ENCODE measurements around the gene CACNA1S. TPM values are rescaled to one million over a fixed set of nuclear protein-coding genes. Genes with fewer than 3 reads are reported as not detected.

Gene CACNA1S
- total and polyA plus RNA-seq, 2 of the 8 experiments (the other 6 are each of a cell fraction or from before 2014, with no cell fraction given): 0.06 TPM; not detected in 1

- Histone ChIP-seq H2BK12ac (ENCODE audit: low read depth, low read length) (no peak overlapping the region), H3K79me1 (ENCODE audit: low read depth, low read length) (no peaks in the 10 kb centered on the region), H3K9ac (replicated peaks in 1 of 4; ENCODE audit: extremely low read depth in 1 of 4, low read depth in 3 of 4, low read length in 3 of 4) (no peak overlapping the region), H2BK20ac (ENCODE audit: low read length) (no peak overlapping the region), H2AK5ac (ENCODE audit: low read depth, low read length) (no peak overlapping the region), H3K14ac (ENCODE audit: insufficient read length) (no peak overlapping the region), H4K5ac (ENCODE audit: insufficient read length, low read depth, low read length) (no peak overlapping the region), H2BK15ac (ENCODE audit: low read length) (no peak overlapping the region), H3K4me1 (replicated peaks in 1 of 4; ENCODE audit: control insufficient read depth in 3 of 4, insufficient read depth in 4 of 4, low read length in 3 of 4) (peaks cover 3 to 11% (median 9%) of the 10 kb centered on the region in 4 experiments), H3K18ac (ENCODE audit: extremely low read depth, low read length) (no peak overlapping the region), H3K36me3 (ENCODE audit: control insufficient read depth in 2 of 4, insufficient read depth in 4 of 4, low read length in 3 of 4) (no peaks in the 10 kb centered on the region), H2AFZ (ENCODE audit: low read length) (no peak overlapping the region), H4K91ac (replicated peaks; ENCODE audit: insufficient read length, low read length) (no peak overlapping the region), H3K4me3 (ENCODE audit: extremely low read depth in 1 of 4, insufficient read depth in 2 of 4, low read depth in 3 of 4, low read length in 4 of 4) (no peak overlapping the region), H3K23ac (ENCODE audit: insufficient read length) (no peak overlapping the region), H3K27me3 (replicated peaks in 1 of 4; ENCODE audit: control insufficient read depth in 3 of 4, extremely low read depth in 1 of 4, insufficient read depth in 3 of 4, low read length in 3 of 4) (no peaks in the 10 kb centered on the region; a peak in 1 of 7 replicates), H3K23me2 (ENCODE audit: low read depth, low read length) (no peaks in the 10 kb centered on the region), H3K79me2 (ENCODE audit: control insufficient read depth in 1 of 2, insufficient read depth in 2 of 2, low read length in 2 of 2) (no peaks in the 10 kb centered on the region), H4K8ac (ENCODE audit: extremely low read depth, insufficient read depth, low read length) (no peak overlapping the region), H3K27ac (ENCODE audit: low read depth, low read length) (no peak overlapping the region), H3K56ac (replicated peaks; ENCODE audit: insufficient read length, low read depth, low read length) (no peak overlapping the region), H2BK5ac (ENCODE audit: low read depth, low read length) (no peak overlapping the region), H3K9me3 (ENCODE audit: insufficient read depth in 2 of 2, low read depth in 1 of 2, low read length in 1 of 2) (no peaks in the 10 kb centered on the region), H3K4ac (replicated peaks; ENCODE audit: insufficient read length, low read depth, low read length) (no peak overlapping the region), H4K20me1 (replicated peaks in 1 of 2; ENCODE audit: control insufficient read depth in 1 of 2, insufficient read depth in 2 of 2, low read length in 2 of 2) (no peaks in the 10 kb centered on the region), H2BK120ac (replicated peaks; ENCODE audit: low read depth, low read length) (no peak overlapping the region), H3K4me2 (ENCODE audit: insufficient read depth in 1 of 2, low read depth in 2 of 2, low read length in 2 of 2) (no peak overlapping the region)
- POLR2A ChIA-PET (ENCODE audit: partially characterized antibody): no interaction called here
- CTCF ChIA-PET (ENCODE audit: partially characterized antibody): interaction anchor here (0.5 to 16.3 kb wide), 10 partner anchors 9 to 146 kb away, joined by 3 to 343 read pairs (median 4); no protein-coding TSS in a partner anchor
- FAIRE-seq (no peak), DNase-seq (ENCODE audit: low read depth in 1 of 2, low spot score in 2 of 2) (no peak)
- WGBS, 2 experiments (ENCODE audit: extremely low coverage in 1 of 2, insufficient coverage in 1 of 2, insufficient read length in 1 of 2, insufficient replicate concordance in 2 of 2, low coverage in 1 of 2, low lambda C conversion rate in 2 of 2, missing lambda C conversion rate in 1 of 2): 88% methylated on average over 9 of the region's 9 CpGs; no CpG with 5 or more reads in 1 of the 2 experiments
- TF ChIP-seq POLR2A (IDR thresholded peaks at IDR 0.05; ENCODE audit: control extremely low read depth in 1 of 2, low read depth in 2 of 2, low read length in 2 of 2) (no peak), JUND (IDR thresholded peaks at IDR 0.05; ENCODE audit: low read length) (no peak), SP1 (IDR thresholded peaks at IDR 0.05; ENCODE audit: low read depth, low read length) (no peak), TBP (IDR thresholded peaks at IDR 0.05; ENCODE audit: low read depth, low read length) (no peak), CTBP2 (IDR thresholded peaks at IDR 0.05; ENCODE audit: borderline replicate concordance, insufficient read depth, insufficient read length, low read length) (no peak), PHF8 (conservative IDR thresholded peaks at IDR 0.05; ENCODE audit: low read depth, low read length) (no peak), CHD1 (IDR thresholded peaks at IDR 0.05; ENCODE audit: low read depth, low read length) (no peak), ATF3 (IDR thresholded peaks at IDR 0.05; ENCODE audit: insufficient read depth, low read depth, low read length) (no peak), KDM5A (IDR thresholded peaks at IDR 0.05; ENCODE audit: low read length) (no peak), E2F6 (IDR thresholded peaks at IDR 0.05) (no peak), EZH2 (IDR thresholded peaks at IDR 0.05; ENCODE audit: low read depth, low read length, severe bottlenecking) (no peak)
Measured at GRCh38 chr1:201125019-201125418, 12.8 kb upstream of the CACNA1S start.

Data from H1 (cell line).